Smooth muscle cell (in vitro differentiated cells): Measurements from ENCODE around the gene MRTO4. TPM values are rescaled to one million over a fixed set of nuclear protein-coding genes. Genes with fewer than 3 reads are reported as not detected.

Source experiments
- DNase-seq: peaks from one replicate; lab custom pipeline; 2025; ENCODE audit not compliant: unreplicated experiment; lab: John Stamatoyannopoulos, UW
- H2AFZ ChIP-seq: fragments of 200-600 bp; sonication (generic); 2 replicates; pipeline ENCODE4 v1.6.0; 2016; ENCODE audit warnings: antibody characterized with exemption, low read depth, mild to moderate bottlenecking
- H3F3A ChIP-seq: fragments of 200-600 bp; sonication (generic); 2 replicates; pipeline ENCODE4 v1.6.0; 2017; ENCODE audit warnings: antibody characterized with exemption, low read depth
- H3K27ac ChIP-seq: fragments of 200-600 bp; sonication (generic); 2 replicates; pipeline ENCODE4 v1.5.1; 2016; ENCODE audit warnings: low read depth, mild to moderate bottlenecking
- H3K27me3 ChIP-seq: fragments of 200-600 bp; sonication (generic); 2 replicates; pipeline ENCODE4 v1.6.1; 2016; ENCODE audit warnings: low read depth, mild to moderate bottlenecking
- H3K36me3 ChIP-seq: fragments of 200-600 bp; sonication (generic); 2 replicates; pipeline ENCODE4 v1.5.1; 2016; ENCODE audit warnings: low read depth
- H3K4me1 ChIP-seq: fragments of 200-600 bp; sonication (generic); 2 replicates; pipeline ENCODE4 v1.5.1; 2016; ENCODE audit warnings: low read depth
- H3K4me2 ChIP-seq: fragments of 200-600 bp; sonication (generic); 2 replicates; pipeline ENCODE4 v1.6.0; 2016; ENCODE audit warnings: mild to moderate bottlenecking
- H3K4me3 ChIP-seq: fragments of 200-600 bp; sonication (generic); 2 replicates; pipeline ENCODE4 v1.5.1; 2016; ENCODE audit warnings: mild to moderate bottlenecking
- H3K79me2 ChIP-seq: fragments of 200-600 bp; sonication (generic); 2 replicates; pipeline ENCODE4 v1.6.0; 2016; ENCODE audit warnings: low read depth, mild to moderate bottlenecking
- H3K9ac ChIP-seq: fragments of 200-600 bp; sonication (generic); 2 replicates; pipeline ENCODE4 v1.6.0; 2016; ENCODE audit warnings: low read depth
- H3K9me3 ChIP-seq: fragments of 200-600 bp; sonication (generic); replicated peaks from 2 replicates; pipeline ENCODE4 v1.5.1; 2016; ENCODE audit warnings: low read depth
- H4K20me1 ChIP-seq: fragments of 200-600 bp; sonication (generic); 2 replicates; pipeline ENCODE4 v1.6.0; 2016; ENCODE audit warnings: low read depth
- CTCF ChIP-seq: fragments of 200-600 bp; sonication (generic); IDR thresholded peaks from 2 replicates; pipeline ENCODE4 v1.5.1; 2017; ENCODE audit warnings: borderline replicate concordance, mild to moderate bottlenecking, antibody characterized with exemption; ENCODE audit not compliant: insufficient read depth, poor library complexity, severe bottlenecking
- WGBS: methylation state at CpG from one replicate; pipeline ENCODE4 v1.1.7; 2016; ENCODE audit warnings: low lambda C conversion rate; 5-methylcytosine and 5-hydroxymethylcytosine counted together
- polyA plus RNA-seq: library from polyadenylated mRNA; unstranded; fragments of >200 nt; fragmentation: Nextera tagmentation; extraction: Ambion mirVana; gene quantifications from 2 replicates; pipeline ENCODE4 v1.2.1, GENCODE V29; 2016
- total RNA-seq: library from RNA; depleted of rRNA; stranded (reverse); fragments of >200 nt; gene quantifications from 2 replicates; pipeline ENCODE4 v1.2.3, GENCODE V29; 2014

MRTO4 gene
- total and polyA plus RNA-seq, 2 experiments from 2014 or later: 16.8 to 25.1 TPM

GRCh38 chr1:19232524-19232846 is 19.1 kb upstream of the MRTO4 start:
- Histone ChIP-seq H3K9me3 (no peaks in the 10 kb centered on the region), H3K4me2 (no peak overlapping the region), H3K27ac (no peak overlapping the region), H3K4me1 (no peaks in the 10 kb centered on the region), H4K20me1 (no peaks in the 10 kb centered on the region), H3F3A (no peaks in the 10 kb centered on the region), H2AFZ (no peak overlapping the region), H3K36me3 (peaks cover 25% of the 10 kb centered on the region), H3K27me3 (no peaks in the 10 kb centered on the region), H3K9ac (no peak overlapping the region), H3K4me3 (no peak overlapping the region), H3K79me2 (no peaks in the 10 kb centered on the region)
- DNase-seq: no peak
- no peak for TF ChIP-seq CTCF

DNA sequence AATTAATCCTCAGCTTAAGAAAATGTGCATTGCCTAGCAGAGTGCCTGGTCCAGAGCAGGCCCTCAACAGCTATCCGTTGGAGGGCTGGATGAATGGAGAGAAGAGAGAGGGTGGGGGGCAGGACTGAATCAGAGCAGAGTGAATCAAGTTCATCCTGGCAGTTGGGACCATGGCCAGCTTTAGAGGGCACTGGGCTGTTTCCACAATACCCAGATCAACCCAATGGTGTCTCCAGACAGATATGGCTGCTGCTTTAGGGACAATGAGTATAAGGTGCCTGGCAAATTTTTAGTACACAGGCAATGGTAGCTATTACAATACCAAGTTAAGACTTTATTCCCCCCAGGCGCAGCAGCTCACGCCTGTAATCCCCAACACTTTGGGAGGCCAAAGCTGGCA is 17.4 kb upstream of the MRTO4 start:
- WGBS: 96% methylated on average over 3 of the region's 3 CpGs

GRCh38 chr1:19239876-19240275 is 11.7 kb upstream of the MRTO4 start:
- Histone ChIP-seq H3K4me2 (no peak overlapping the region), H3K4me3 (no peak overlapping the region), H4K20me1 (no peaks in the 10 kb centered on the region), H3F3A (no peaks in the 10 kb centered on the region), H3K27ac (no peak overlapping the region), H3K36me3 (peaks cover 4% of the 10 kb centered on the region), H2AFZ (no peak overlapping the region), H3K9me3 (no peaks in the 10 kb centered on the region), H3K27me3 (no peaks in the 10 kb centered on the region), H3K4me1 (no peaks in the 10 kb centered on the region), H3K9ac (no peak overlapping the region), H3K79me2 (no peaks in the 10 kb centered on the region)
- no peak for DNase-seq
- TF ChIP-seq CTCF: no peak
- 96% methylated on average over 7 of the region's 7 CpGs for WGBS

More for the DNA sequence above, 17.4 kb upstream of the MRTO4 start:
- no peak overlapping the region for H3K9ac ChIP-seq
- no peak for DNase-seq
- no peaks in the 10 kb centered on the region for H3K27me3 ChIP-seq
- no peaks in the 10 kb centered on the region for H3K79me2 ChIP-seq
- no peaks in the 10 kb centered on the region for H3K9me3 ChIP-seq
- H3K4me1 ChIP-seq: no peaks in the 10 kb centered on the region
- no peak overlapping the region for H3K4me3 ChIP-seq
- no peak overlapping the region for H3K27ac ChIP-seq
- H3F3A ChIP-seq: no peaks in the 10 kb centered on the region
- H3K4me2 ChIP-seq: no peak overlapping the region
- H2AFZ ChIP-seq: no peak overlapping the region
- H4K20me1 ChIP-seq: no peaks in the 10 kb centered on the region
- peaks cover 21% of the 10 kb centered on the region for H3K36me3 ChIP-seq
- TF ChIP-seq CTCF: no peak

GRCh38 chr1:19240673-19241538 is 10.7 kb upstream of the MRTO4 start:
- H3K79me2 ChIP-seq: peaks cover 3% of the 10 kb centered on the region
- H3K4me2 ChIP-seq: no peak overlapping the region
- H3F3A ChIP-seq: no peaks in the 10 kb centered on the region
- peaks cover 3% of the 10 kb centered on the region for H4K20me1 ChIP-seq
- WGBS: 90% methylated on average over 7 of the region's 7 CpGs
- no peaks in the 10 kb centered on the region for H3K9me3 ChIP-seq
- H3K4me3 ChIP-seq: no peak overlapping the region
- H3K27ac ChIP-seq: no peak overlapping the region
- H3K4me1 ChIP-seq: no peaks in the 10 kb centered on the region
- peaks cover 4% of the 10 kb centered on the region for H3K36me3 ChIP-seq
- no peak overlapping the region for H3K9ac ChIP-seq
- H2AFZ ChIP-seq: no peak overlapping the region
- no peaks in the 10 kb centered on the region for H3K27me3 ChIP-seq
- DNase-seq: no peak
- peak; percentile 84 for TF ChIP-seq CTCF
